HepG2 (cell line): ENCODE results near the gene SRBD1. TPM values are rescaled to one million over a fixed set of nuclear protein-coding genes. Genes with fewer than 3 reads are reported as not detected.
A peak's percentile ranks its signal among the peaks of the same experiment; 100 is the strongest.

ENCODE experiments used
- DPF2 ChIP-seq: sonication (generic); formaldehyde crosslinking; IDR thresholded peaks from 2 replicates; pipeline ENCODE4 v1.4.0; 2020; ENCODE audit warnings: mild to moderate bottlenecking, low read depth, missing genetic modification reagents, borderline replicate concordance
- ERF ChIP-seq: IDR thresholded peaks from 2 replicates; pipeline ENCODE4 v1.6.1; 2018; ENCODE audit warnings: missing biosample characterization, missing genetic modification reagents
- NR2F1 ChIP-seq, 2 experiments: fragments of 450-650 bp in 1 of 2; formaldehyde crosslinking in 1 of 2; IDR thresholded peaks; 2 replicates each; pipeline versions ENCODE4 v1.5.0 to v1.6.1; 2016 to 2020; ENCODE audit warnings: mild to moderate bottlenecking in 1 of 2, missing compliant biosample characterization in 1 of 2, missing genetic modification reagents in 1 of 2, moderate library complexity in 1 of 2
- RBAK ChIP-seq: sonication (generic); formaldehyde crosslinking; IDR thresholded peaks from 2 replicates; pipeline ENCODE4 v1.5.1; 2020; ENCODE audit warnings: mild to moderate bottlenecking, missing genetic modification reagents
- STAG1 ChIP-seq: sonication (generic); formaldehyde crosslinking; IDR thresholded peaks from 2 replicates; pipeline ENCODE4 v1.4.0; 2020; ENCODE audit warnings: missing genetic modification reagents
- ZC3H13 ChIP-seq: sonication (generic); formaldehyde crosslinking; IDR thresholded peaks from 2 replicates; pipeline ENCODE4 v1.8.1; 2023; ENCODE audit warnings: mild to moderate bottlenecking, missing genetic modification reagents, moderate library complexity
- ZFP1 ChIP-seq: IDR thresholded peaks from 2 replicates; pipeline ENCODE4 v1.6.1; 2016
- ZNF451 ChIP-seq: sonication (generic); formaldehyde crosslinking; IDR thresholded peaks from 2 replicates; pipeline ENCODE4 v1.5.0; 2020; ENCODE audit warnings: mild to moderate bottlenecking, missing genetic modification reagents
- polyA plus RNA-seq, 8 experiments: library from polyadenylated mRNA; depleted of rRNA in 3 of 8; stranded (reverse) in 7 of 8; unstranded in 1 of 8; fragments of >200 nt; fragmentation: Illumina TruSeq in 4 of 8; extraction: Trizol in 4 of 8; gene quantifications; 2 replicates each; pipeline versions ENCODE4 v1.2.1 to v1.2.3, GENCODE V29; 2011 to 2016; ENCODE audit warnings: low read depth in 4 of 8, missing spikeins in 1 of 8, mixed read lengths in 1 of 8; ENCODE audit not compliant: insufficient read depth in 1 of 8
- total RNA-seq, 5 experiments: library from RNA; depleted of rRNA; stranded (reverse); fragments of >200 nt; fragmentation: Illumina TruSeq; extraction: Trizol; gene quantifications; 2 replicates each; pipeline ENCODE4 v1.2.3, GENCODE V29; 2016; ENCODE audit warnings: low read depth in 1 of 5
- TF ChIP-seq, protein P1 (sequence below), 2 experiments: sonication (generic) in 1 of 2; formaldehyde crosslinking in 1 of 2; IDR thresholded peaks; 2 replicates each; pipeline versions ENCODE4 v1.5.1 to v1.6.1; 2011 to 2020; ENCODE audit warnings: borderline replicate concordance in 1 of 2, low read depth in 1 of 2, low read length in 1 of 2, mild to moderate bottlenecking in 1 of 2, missing genetic modification reagents in 1 of 2, moderate library complexity in 1 of 2
- TF ChIP-seq, protein P2 (sequence below): sonication (generic); formaldehyde crosslinking; IDR thresholded peaks from 2 replicates; pipeline ENCODE4 v1.5.0; 2020; ENCODE audit warnings: mild to moderate bottlenecking, missing genetic modification reagents, borderline replicate concordance
- TF ChIP-seq, protein P3 (sequence below): IDR thresholded peaks from 2 replicates; pipeline ENCODE4 v1.6.1; 2016; ENCODE audit warnings: low read depth

The SRBD1 gene
- total and polyA plus RNA-seq, 2 of the 13 experiments (the other 11 are each of a cell fraction or from before 2014, with no cell fraction given), result 3.2 to 23.9 TPM

DNA sequence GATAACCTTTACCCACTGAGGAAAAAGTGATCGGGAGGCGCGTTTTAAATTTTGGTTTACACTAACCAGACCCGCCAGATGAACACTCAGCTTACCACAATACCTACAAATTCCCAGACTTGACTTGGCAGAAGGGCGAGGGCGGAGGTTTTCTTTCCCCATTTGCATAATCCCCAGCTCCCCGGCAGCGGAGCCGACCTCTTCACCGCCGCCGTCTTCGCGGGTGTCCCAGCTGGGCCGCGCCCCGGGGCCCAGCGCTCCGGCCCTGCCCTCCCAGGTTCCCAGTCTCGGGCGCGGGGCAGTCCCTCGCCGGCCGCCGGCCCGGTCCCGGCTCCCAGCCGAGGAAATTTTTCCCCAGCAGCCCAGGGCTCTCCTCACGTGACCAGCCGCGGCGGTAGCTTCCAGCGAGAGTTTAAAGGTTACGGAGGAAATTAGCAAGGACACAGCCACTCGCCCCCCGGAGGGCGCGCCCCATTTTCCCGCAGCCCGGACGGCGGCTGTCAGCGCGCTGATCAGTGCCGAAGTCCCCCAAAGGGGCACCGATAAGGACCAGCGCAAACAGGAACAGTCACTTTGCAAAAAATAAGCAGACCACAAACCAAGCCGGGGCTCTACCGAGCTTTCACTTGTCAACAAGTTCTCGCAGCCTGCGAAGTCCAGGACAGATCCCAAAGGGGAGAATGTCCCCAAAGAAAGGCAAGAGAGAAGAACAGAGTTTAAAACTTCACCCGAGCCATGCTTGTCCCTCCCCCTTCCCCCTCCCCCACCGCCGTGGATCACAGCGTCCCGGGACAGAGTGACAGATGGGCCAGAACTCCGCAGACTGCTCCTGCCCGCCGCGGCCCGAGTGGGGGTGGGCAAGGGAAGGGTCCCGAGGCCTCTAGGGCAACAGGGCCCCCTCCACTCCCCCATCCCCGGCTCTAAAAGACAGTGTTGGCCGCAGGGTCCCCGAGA is 39.1 kb upstream of the SRBD1 start (continued):
- TF ChIP-seq ZFP1 (no peak), RBAK (CRISPR knock-in tag) (no peak), STAG1 (no peak), ZC3H13 (CRISPR knock-in tag) (0 out of 2 replicates have a peak, but pooled peaks have one; percentile 2), ERF (CRISPR knock-in tag) (peak; percentile 39; the same call in 1 of the 2 replicates), ZNF451 (CRISPR knock-in tag) (0 out of 2 replicates have a peak, but pooled peaks have one; percentile 29), NR2F1 (CRISPR knock-in tag; IDR thresholded peaks at IDR 0.05) (0 out of 4 replicates have a peak, but pooled peaks of 1 of the 2 experiments have one; percentile 38), DPF2 (no peak)
- TF ChIP-seq, protein P1, sequence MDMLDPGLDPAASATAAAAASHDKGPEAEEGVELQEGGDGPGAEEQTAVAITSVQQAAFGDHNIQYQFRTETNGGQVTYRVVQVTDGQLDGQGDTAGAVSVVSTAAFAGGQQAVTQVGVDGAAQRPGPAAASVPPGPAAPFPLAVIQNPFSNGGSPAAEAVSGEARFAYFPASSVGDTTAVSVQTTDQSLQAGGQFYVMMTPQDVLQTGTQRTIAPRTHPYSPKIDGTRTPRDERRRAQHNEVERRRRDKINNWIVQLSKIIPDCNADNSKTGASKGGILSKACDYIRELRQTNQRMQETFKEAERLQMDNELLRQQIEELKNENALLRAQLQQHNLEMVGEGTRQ (IDR thresholded peaks at IDR 0.05; ENCODE audit: low read depth, low read length), result peak; percentile 87
- TF ChIP-seq, protein P1 (CRISPR knock-in tag; IDR thresholded peaks at IDR 0.05; ENCODE audit: borderline replicate concordance), result peak; percentile 93; the same call in 1 of the 2 replicates
- TF ChIP-seq, protein P2, sequence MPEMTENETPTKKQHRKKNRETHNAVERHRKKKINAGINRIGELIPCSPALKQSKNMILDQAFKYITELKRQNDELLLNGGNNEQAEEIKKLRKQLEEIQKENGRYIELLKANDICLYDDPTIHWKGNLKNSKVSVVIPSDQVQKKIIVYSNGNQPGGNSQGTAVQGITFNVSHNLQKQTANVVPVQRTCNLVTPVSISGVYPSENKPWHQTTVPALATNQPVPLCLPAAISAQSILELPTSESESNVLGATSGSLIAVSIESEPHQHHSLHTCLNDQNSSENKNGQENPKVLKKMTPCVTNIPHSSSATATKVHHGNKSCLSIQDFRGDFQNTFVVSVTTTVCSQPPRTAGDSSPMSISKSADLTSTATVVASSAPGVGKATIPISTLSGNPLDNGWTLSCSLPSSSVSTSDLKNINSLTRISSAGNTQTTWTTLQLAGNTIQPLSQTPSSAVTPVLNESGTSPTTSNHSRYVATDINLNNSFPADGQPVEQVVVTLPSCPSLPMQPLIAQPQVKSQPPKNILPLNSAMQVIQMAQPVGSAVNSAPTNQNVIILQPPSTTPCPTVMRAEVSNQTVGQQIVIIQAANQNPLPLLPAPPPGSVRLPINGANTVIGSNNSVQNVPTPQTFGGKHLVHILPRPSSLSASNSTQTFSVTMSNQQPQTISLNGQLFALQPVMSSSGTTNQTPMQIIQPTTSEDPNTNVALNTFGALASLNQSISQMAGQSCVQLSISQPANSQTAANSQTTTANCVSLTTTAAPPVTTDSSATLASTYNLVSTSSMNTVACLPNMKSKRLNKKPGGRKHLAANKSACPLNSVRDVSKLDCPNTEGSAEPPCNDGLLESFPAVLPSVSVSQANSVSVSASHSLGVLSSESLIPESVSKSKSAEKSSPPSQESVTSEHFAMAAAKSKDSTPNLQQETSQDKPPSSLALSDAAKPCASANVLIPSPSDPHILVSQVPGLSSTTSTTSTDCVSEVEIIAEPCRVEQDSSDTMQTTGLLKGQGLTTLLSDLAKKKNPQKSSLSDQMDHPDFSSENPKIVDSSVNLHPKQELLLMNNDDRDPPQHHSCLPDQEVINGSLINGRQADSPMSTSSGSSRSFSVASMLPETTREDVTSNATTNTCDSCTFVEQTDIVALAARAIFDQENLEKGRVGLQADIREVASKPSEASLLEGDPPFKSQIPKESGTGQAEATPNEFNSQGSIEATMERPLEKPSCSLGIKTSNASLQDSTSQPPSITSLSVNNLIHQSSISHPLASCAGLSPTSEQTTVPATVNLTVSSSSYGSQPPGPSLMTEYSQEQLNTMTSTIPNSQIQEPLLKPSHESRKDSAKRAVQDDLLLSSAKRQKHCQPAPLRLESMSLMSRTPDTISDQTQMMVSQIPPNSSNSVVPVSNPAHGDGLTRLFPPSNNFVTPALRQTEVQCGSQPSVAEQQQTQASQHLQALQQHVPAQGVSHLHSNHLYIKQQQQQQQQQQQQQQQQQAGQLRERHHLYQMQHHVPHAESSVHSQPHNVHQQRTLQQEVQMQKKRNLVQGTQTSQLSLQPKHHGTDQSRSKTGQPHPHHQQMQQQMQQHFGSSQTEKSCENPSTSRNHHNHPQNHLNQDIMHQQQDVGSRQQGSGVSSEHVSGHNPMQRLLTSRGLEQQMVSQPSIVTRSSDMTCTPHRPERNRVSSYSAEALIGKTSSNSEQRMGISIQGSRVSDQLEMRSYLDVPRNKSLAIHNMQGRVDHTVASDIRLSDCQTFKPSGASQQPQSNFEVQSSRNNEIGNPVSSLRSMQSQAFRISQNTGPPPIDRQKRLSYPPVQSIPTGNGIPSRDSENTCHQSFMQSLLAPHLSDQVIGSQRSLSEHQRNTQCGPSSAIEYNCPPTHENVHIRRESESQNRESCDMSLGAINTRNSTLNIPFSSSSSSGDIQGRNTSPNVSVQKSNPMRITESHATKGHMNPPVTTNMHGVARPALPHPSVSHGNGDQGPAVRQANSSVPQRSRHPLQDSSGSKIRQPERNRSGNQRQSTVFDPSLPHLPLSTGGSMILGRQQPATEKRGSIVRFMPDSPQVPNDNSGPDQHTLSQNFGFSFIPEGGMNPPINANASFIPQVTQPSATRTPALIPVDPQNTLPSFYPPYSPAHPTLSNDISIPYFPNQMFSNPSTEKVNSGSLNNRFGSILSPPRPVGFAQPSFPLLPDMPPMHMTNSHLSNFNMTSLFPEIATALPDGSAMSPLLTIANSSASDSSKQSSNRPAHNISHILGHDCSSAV (CRISPR knock-in tag), result no peak
- TF ChIP-seq, protein P3, sequence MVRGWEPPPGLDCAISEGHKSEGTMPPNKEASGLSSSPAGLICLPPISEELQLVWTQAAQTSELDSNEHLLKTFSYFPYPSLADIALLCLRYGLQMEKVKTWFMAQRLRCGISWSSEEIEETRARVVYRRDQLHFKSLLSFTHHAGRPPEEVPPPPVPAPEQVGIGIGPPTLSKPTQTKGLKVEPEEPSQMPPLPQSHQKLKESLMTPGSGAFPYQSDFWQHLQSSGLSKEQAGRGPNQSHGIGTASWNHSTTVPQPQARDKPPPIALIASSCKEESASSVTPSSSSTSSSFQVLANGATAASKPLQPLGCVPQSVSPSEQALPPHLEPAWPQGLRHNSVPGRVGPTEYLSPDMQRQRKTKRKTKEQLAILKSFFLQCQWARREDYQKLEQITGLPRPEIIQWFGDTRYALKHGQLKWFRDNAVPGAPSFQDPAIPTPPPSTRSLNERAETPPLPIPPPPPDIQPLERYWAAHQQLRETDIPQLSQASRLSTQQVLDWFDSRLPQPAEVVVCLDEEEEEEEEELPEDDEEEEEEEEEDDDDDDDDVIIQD, result no peak
